Endothelial cell of umbilical vein (primary cell): ENCODE data around the gene HECTD1. TPM values are rescaled to one million over a fixed set of nuclear protein-coding genes. Genes with fewer than 3 reads are reported as not detected.

Source experiments
- BruUV-seq: library from RNA; stranded (reverse); fragments of 400-500 nt; replicated peaks from 2 replicates; lab custom pipeline; 2021; lab: Mats Ljungman, UMichigan
- CTCF ChIA-PET: fragments of 300-600, 350-600 bp; sonication (Branson Sonifier 250); formaldehyde crosslinking; loops from one replicate; lab custom pipeline; 2021; ENCODE audit warnings: antibody characterized with exemption, inconsistent platforms; lab: Charles Lee
- POLR2A ChIA-PET: fragments of 300-600, 350-600 bp; sonication (Branson Sonifier 250); formaldehyde crosslinking; loops from one replicate; lab custom pipeline; 2021; ENCODE audit warnings: antibody characterized with exemption, inconsistent platforms; lab: Charles Lee
- DNase-seq: peaks from one replicate; pipeline ENCODE4 v3.0.0-alpha.2; 2011; ENCODE audit warnings: low read depth, low spot score
- FAIRE-seq: peaks from 2 replicates; lab custom pipeline; 2011; peaks lifted over from hg19 to GRCh38; lab: Jason Lieb, UNC
- H2AFZ ChIP-seq: 2 replicates; pipeline ENCODE4 v1.6.0; 2012; ENCODE audit warnings: low read depth, low read length, control low read depth, inconsistent platforms
- H3K27ac ChIP-seq: 2 replicates; pipeline ENCODE4 v1.5.1; 2011; ENCODE audit warnings: low read depth, mild to moderate bottlenecking, control low read depth, low read length, moderate library complexity; ENCODE audit not compliant: insufficient read depth
- H3K27me3 ChIP-seq, 2 experiments: 2 replicates each; pipeline versions ENCODE4 v1.6.0 to v1.6.1; 2011; ENCODE audit warnings: low read length in 2 of 2, mixed read lengths in 1 of 2; ENCODE audit not compliant: control insufficient read depth in 2 of 2, insufficient read depth in 2 of 2
- H3K36me3 ChIP-seq, 2 experiments: 2 replicates in 1 of 2; 3 replicates in 1 of 2; pipeline ENCODE4 v1.5.1; 2011; ENCODE audit warnings: low read length in 2 of 2, mild to moderate bottlenecking in 1 of 2, moderate library complexity in 1 of 2; ENCODE audit not compliant: control insufficient read depth in 2 of 2, insufficient read depth in 2 of 2; ENCODE audit errors: extremely low read depth in 1 of 2
- H3K4me1 ChIP-seq: 3 replicates; pipeline ENCODE4 v1.5.1; 2011; ENCODE audit warnings: mild to moderate bottlenecking, low read length; ENCODE audit not compliant: control insufficient read depth, insufficient read depth; ENCODE audit errors: extremely low read depth
- H3K4me2 ChIP-seq: 2 replicates; pipeline ENCODE4 v1.6.1; 2011; ENCODE audit warnings: low read length, control low read depth, mixed read lengths; ENCODE audit not compliant: insufficient read depth
- H3K4me3 ChIP-seq, 3 experiments: fragments of 200-600 bp in 1 of 3; sonication (generic), shearing (Covaris generic) in 1 of 3; replicated peaks in 1 of 3; 2 replicates each; pipeline ENCODE4 v1.5.1; 2011 to 2016; ENCODE audit warnings: control low read depth in 3 of 3, low read length in 3 of 3, mild to moderate bottlenecking in 2 of 3, inconsistent platforms in 1 of 3, low read depth in 1 of 3, moderate library complexity in 1 of 3; ENCODE audit not compliant: insufficient read depth in 1 of 3
- H3K79me2 ChIP-seq: 2 replicates; pipeline ENCODE4 v1.6.0; 2012; ENCODE audit warnings: low read length, inconsistent platforms; ENCODE audit not compliant: control insufficient read depth, insufficient read depth
- H3K9ac ChIP-seq: replicated peaks from 2 replicates; pipeline ENCODE3; 2011; ENCODE audit warnings: low read length, control low read depth; ENCODE audit not compliant: insufficient read depth; ENCODE audit errors: extremely low read depth
- H3K9me1 ChIP-seq: replicated peaks from 3 replicates; pipeline ENCODE4 v1.6.0; 2011; ENCODE audit warnings: mild to moderate bottlenecking, low read length; ENCODE audit not compliant: control insufficient read depth, insufficient read depth; ENCODE audit errors: extremely low read depth
- H3K9me3 ChIP-seq: replicated peaks from 2 replicates; pipeline ENCODE4 v1.5.1; 2012; ENCODE audit warnings: low read length, inconsistent platforms; ENCODE audit not compliant: control insufficient read depth, insufficient read depth
- H4K20me1 ChIP-seq: replicated peaks from 2 replicates; pipeline ENCODE3; 2011; ENCODE audit warnings: mild to moderate bottlenecking, low read length; ENCODE audit not compliant: control insufficient read depth, insufficient read depth; ENCODE audit errors: extremely low read depth
- CTCF ChIP-seq, 2 donors: IDR thresholded peaks; 1 replicate in 1 of 2; 2 replicates in 1 of 2; pipeline ENCODE4 v1.5.1; 2011; ENCODE audit warnings: low read length in 2 of 2, mild to moderate bottlenecking in 2 of 2, moderate library complexity in 2 of 2, control low read depth in 1 of 2, inconsistent platforms in 1 of 2, low read depth in 1 of 2; ENCODE audit not compliant: insufficient read depth in 1 of 2; ENCODE audit errors: extremely low read depth in 1 of 2
- EZH2 ChIP-seq: IDR thresholded peaks from 2 replicates; pipeline ENCODE4 v1.6.1; 2012; ENCODE audit warnings: borderline replicate concordance, low read depth, mild to moderate bottlenecking, moderate library complexity, low read length, inconsistent platforms; ENCODE audit not compliant: severe bottlenecking
- FOS ChIP-seq: IDR thresholded peaks from 2 replicates; pipeline ENCODE4 v1.6.1; 2011; ENCODE audit warnings: mild to moderate bottlenecking, low read length, moderate library complexity, borderline replicate concordance; ENCODE audit not compliant: insufficient read depth
- GATA2 ChIP-seq: IDR thresholded peaks from 2 replicates; pipeline ENCODE4 v1.7.0; 2011; ENCODE audit warnings: low read depth, mild to moderate bottlenecking, moderate library complexity, mixed read lengths, low read length; ENCODE audit not compliant: insufficient read length, insufficient read depth
- JUN ChIP-seq: IDR thresholded peaks from 2 replicates; pipeline ENCODE4 v1.6.1; 2011; ENCODE audit warnings: borderline replicate concordance, low read depth; ENCODE audit not compliant: insufficient read length, insufficient read depth
- MAX ChIP-seq: IDR thresholded peaks from 2 replicates; pipeline ENCODE4 v1.6.1; 2011; ENCODE audit not compliant: insufficient read depth, insufficient read length
- MYC ChIP-seq: IDR thresholded peaks from one replicate; pipeline ENCODE4 v1.6.1; 2011; ENCODE audit warnings: mild to moderate bottlenecking, low read depth, low read length
- POLR2A ChIP-seq: IDR thresholded peaks from 2 replicates; pipeline ENCODE4 v1.6.1; 2012; ENCODE audit warnings: low read depth, mild to moderate bottlenecking, control low read depth, low read length
- POLR2AphosphoS5 ChIP-seq: IDR thresholded peaks from 2 replicates; pipeline ENCODE4 v1.6.1; 2012; ENCODE audit warnings: low read depth, mild to moderate bottlenecking, control low read depth, low read length, moderate library complexity; ENCODE audit not compliant: insufficient read depth
- dilution Hi-C: fragments of 300-500 bp; cut with MboI; formaldehyde crosslinking; loops from one replicate; pipeline ENCODE4 v1.15.0; 2019; ENCODE audit warnings: low sequenced_read_pairs; ENCODE audit not compliant: extremely low pct_ligation_motif_present
- intact Hi-C: fragments of 100-400 bp; cut with micrococcal nuclease; formaldehyde crosslinking; loops from one replicate; pipeline ENCODE4 v1.10.0; 2022
- polyA plus RNA-seq, 4 experiments: library from polyadenylated mRNA; depleted of rRNA in 3 of 4; stranded (reverse) in 3 of 4; unstranded in 1 of 4; fragments of >200 nt; gene quantifications; 2 replicates each; pipeline versions ENCODE4 v1.2.1 to v1.2.3, GENCODE V29; 2011 to 2012; ENCODE audit warnings: missing spikeins in 1 of 4
- total RNA-seq: library from RNA; stranded (reverse); gene quantifications from 2 replicates; pipeline ENCODE4 v1.2.3, GENCODE V29; 2021

The HECTD1 gene
- total and polyA plus RNA-seq, 2 donors (not counting 3 experiments of a cell fraction or from before 2014, with no cell fraction given) = 67.9 to 181 TPM

GRCh38 chr14:31128601-31129526 is 78.7 kb downstream of the HECTD1 start:
- CTCF ChIA-PET = interaction anchor here (1.0 to 1.1 kb wide), 2 partner anchors 9 kb away, joined by 3 read pairs; no protein-coding TSS in a partner anchor
- intact Hi-C loops = no loop called here
- dilution Hi-C loops = no loop called here
- Histone ChIP-seq H3K4me3 (no peak overlapping the region), H3K9ac (no peak overlapping the region), H2AFZ (no peak overlapping the region), H3K4me2 (no peak overlapping the region), H3K4me1 (peaks cover 7% of the 10 kb centered on the region), H3K36me3 (peaks cover 4 to 30% of the 10 kb centered on the region in 2 experiments), H4K20me1 (no peaks in the 10 kb centered on the region), H3K27ac (no peak overlapping the region), H3K9me1 (no peaks in the 10 kb centered on the region), H3K79me2 (peaks cover 6% of the 10 kb centered on the region), H3K27me3 (no peaks in the 10 kb centered on the region), H3K9me3 (no peaks in the 10 kb centered on the region)
- TF ChIP-seq MYC (no peak), POLR2AphosphoS5 (no peak), EZH2 (no peak), GATA2 (no peak), POLR2A (no peak), FOS (no peak), CTCF (IDR thresholded peaks at IDR 0.05; ENCODE audit: extremely low read depth in 1 of 2, insufficient read depth in 1 of 2, low read depth in 1 of 2, low read length in 2 of 2) (no peak), MAX (no peak), JUN (no peak)
- FAIRE-seq (no peak), DNase-seq (no peak)
- BruUV-seq = TSS peak; percentile 43
- POLR2A ChIA-PET = interaction anchor here (0.5 kb wide), 1 partner anchor 182 kb away, joined by 4 read pairs; no protein-coding TSS in a partner anchor
